PC-9 (cell line): Measurements from ENCODE around the gene AMOTL2. TPM values are rescaled to one million over a fixed set of nuclear protein-coding genes. Genes with fewer than 3 reads are reported as not detected.

Source experiments
- BruUV-seq: library from RNA; stranded (reverse); fragments of 400-500 nt; replicated peaks from 2 replicates; lab custom pipeline; 2021; lab: Mats Ljungman, UMichigan
- CTCF ChIA-PET: fragments of 300-600 bp; sonication (Branson Sonifier 250); formaldehyde crosslinking; loops from one replicate; lab custom pipeline; 2022; ENCODE audit warnings: antibody characterized with exemption; lab: Charles Lee
- POLR2A ChIA-PET: fragments of 300-600 bp; sonication (Branson Sonifier 250); formaldehyde crosslinking; loops from one replicate; lab custom pipeline; 2022; ENCODE audit warnings: antibody characterized with exemption; ENCODE audit not compliant: unreplicated experiment; lab: Charles Lee
- DNase-seq, 2 experiments: peaks; one replicate each; pipeline versions ENCODE4 v3.0.0 to v3.0.0-alpha.2; 2015 to 2022; ENCODE audit warnings: mixed read lengths in 1 of 2
- H2AFZ ChIP-seq: fragments of 200-600 bp; sonication (generic); 2 replicates; pipeline ENCODE4 v1.8.1; 2017; ENCODE audit warnings: antibody characterized with exemption
- H3F3A ChIP-seq: fragments of 200-600 bp; sonication (generic); 2 replicates; pipeline ENCODE4 v1.8.1; 2017; ENCODE audit warnings: antibody characterized with exemption, mild to moderate bottlenecking, low read depth; ENCODE audit not compliant: insufficient read depth
- H3K27ac ChIP-seq: fragments of 200-600 bp; sonication (generic); 2 replicates; pipeline ENCODE4 v1.6.1; 2016; ENCODE audit warnings: mixed run types
- H3K27me3 ChIP-seq: fragments of 200-600 bp; sonication (generic); 2 replicates; pipeline ENCODE4 v1.6.1; 2016; ENCODE audit warnings: low read depth, mixed run types; ENCODE audit not compliant: insufficient read depth
- H3K36me3 ChIP-seq: fragments of 200-600 bp; sonication (generic); 2 replicates; pipeline ENCODE4 v1.6.1; 2016; ENCODE audit warnings: low read depth, mixed run types
- H3K4me1 ChIP-seq: fragments of 200-600 bp; sonication (generic); replicated peaks from 2 replicates; pipeline ENCODE4 v1.6.1; 2016; ENCODE audit warnings: mixed run types; ENCODE audit not compliant: insufficient read depth
- H3K4me2 ChIP-seq: fragments of 200-600 bp; sonication (generic); 2 replicates; pipeline ENCODE4 v1.6.1; 2017; ENCODE audit warnings: mixed run types
- H3K4me3 ChIP-seq: fragments of 200-600 bp; sonication (generic); 2 replicates; pipeline ENCODE4 v1.6.1; 2016; ENCODE audit warnings: mixed run types
- H3K79me2 ChIP-seq: fragments of 200-600 bp; sonication (generic); 2 replicates; pipeline ENCODE4 v1.6.1; 2017; ENCODE audit warnings: low read depth, mixed run types
- H3K9me2 ChIP-seq: fragments of 200-600 bp; sonication (generic); 2 replicates; pipeline ENCODE4 v1.8.1; 2017; ENCODE audit warnings: mild to moderate bottlenecking; ENCODE audit not compliant: insufficient read depth
- H3K9me3 ChIP-seq: fragments of 200-600 bp; sonication (generic); 2 replicates; pipeline ENCODE4 v1.8.1; 2016; ENCODE audit warnings: low read depth; ENCODE audit not compliant: insufficient read depth
- H4K20me1 ChIP-seq: fragments of 200-600 bp; sonication (generic); 2 replicates; pipeline ENCODE4 v1.8.1; 2017; ENCODE audit not compliant: insufficient read depth
- CTCF ChIP-seq: fragments of 200-600 bp; sonication (generic); conservative IDR thresholded peaks from 2 replicates; pipeline ENCODE4 v1.6.1; 2017; ENCODE audit warnings: mixed run types, antibody characterized with exemption, mild to moderate bottlenecking, moderate library complexity
- EZH2 ChIP-seq: fragments of 200-600 bp; sonication (generic); IDR thresholded peaks from 2 replicates; pipeline ENCODE4 v1.8.0; 2017; ENCODE audit warnings: antibody characterized with exemption, low read depth
- intact Hi-C: fragments of 100-400 bp; cut with micrococcal nuclease; formaldehyde crosslinking; loops from one replicate; pipeline ENCODE4 v1.10.0; 2022; ENCODE audit not compliant: unreplicated experiment
- total RNA-seq: library from RNA; stranded (reverse); gene quantifications from 2 replicates; pipeline ENCODE4 v1.2.3, GENCODE V29; 2021

AMOTL2 gene
- total RNA-seq, 1 experiment from 2014 or later: 147 TPM

GRCh38 chr3:134339913-134340312, 34.3 kb downstream of the AMOTL2 start:
- Histone ChIP-seq H3K27ac (no peak overlapping the region), H3K4me2 (no peak overlapping the region)
- POLR2A ChIA-PET: no interaction called here

DNA sequence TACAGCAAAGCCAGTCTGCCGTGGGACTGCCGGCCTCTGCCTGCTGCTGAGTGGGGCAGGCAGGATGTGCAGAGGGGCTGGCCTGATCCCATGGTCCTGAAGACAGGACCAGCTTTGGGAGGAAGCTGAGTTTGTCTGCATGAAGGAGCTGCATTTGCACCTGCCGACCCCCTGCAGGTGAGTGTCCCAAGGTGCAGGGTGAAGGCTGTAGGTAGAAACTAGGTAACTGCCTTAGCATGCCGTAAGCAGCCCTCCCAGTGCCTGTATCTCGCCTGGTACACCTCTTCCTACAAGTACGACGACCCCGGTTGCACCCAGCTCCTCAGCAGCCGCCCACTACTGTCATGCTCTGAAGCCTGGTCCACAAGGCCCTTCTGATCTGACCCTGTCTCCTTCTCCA, 34.9 kb downstream of the AMOTL2 start:
- H3K9me2 ChIP-seq: no peaks in the 10 kb centered on the region
- no peaks in the 10 kb centered on the region for H3K27me3 ChIP-seq
- ChIA-PET CTCF (interaction anchor here (1.0 kb wide), 1 partner anchor 43 kb away, joined by 3 read pairs; no protein-coding TSS in a partner anchor), POLR2A (no interaction called here)
- H3K36me3 ChIP-seq: no peaks in the 10 kb centered on the region
- no TSS peak for BruUV-seq
- no peak overlapping the region for H2AFZ ChIP-seq
- intact Hi-C loops: no loop called here
- H3K4me2 ChIP-seq: no peak overlapping the region
- H3K27ac ChIP-seq: no peak overlapping the region
- no peaks in the 10 kb centered on the region for H4K20me1 ChIP-seq
- H3K79me2 ChIP-seq: no peaks in the 10 kb centered on the region
- no peak overlapping the region for H3K4me3 ChIP-seq
- no peak for TF ChIP-seq EZH2
- no peak for TF ChIP-seq CTCF
- H3K4me1 ChIP-seq: peaks cover 45% of the 10 kb centered on the region
- no peaks in the 10 kb centered on the region for H3K9me3 ChIP-seq
- peaks cover 19% of the 10 kb centered on the region for H3F3A ChIP-seq
- DNase-seq: peak in 1 of 2 experiments; percentile 12

More at GRCh38 chr3:134339913-134340312, 34.3 kb downstream of the AMOTL2 start:
- BruUV-seq: no TSS peak
- CTCF ChIA-PET: no interaction called here
- no peak overlapping the region for H3K4me3 ChIP-seq
- H3K9me2 ChIP-seq: no peaks in the 10 kb centered on the region
- intact Hi-C loops: no loop called here
- H2AFZ ChIP-seq: no peak overlapping the region
- peaks cover 13% of the 10 kb centered on the region; the same call in 1 of the 2 replicates for H3F3A ChIP-seq
- TF ChIP-seq CTCF (no peak), EZH2 (no peak)
- no peaks in the 10 kb centered on the region for H3K9me3 ChIP-seq
- no peak for DNase-seq
- H3K79me2 ChIP-seq: no peaks in the 10 kb centered on the region
- H3K27me3 ChIP-seq: no peaks in the 10 kb centered on the region
- H4K20me1 ChIP-seq: no peaks in the 10 kb centered on the region
- peaks cover 40% of the 10 kb centered on the region for H3K4me1 ChIP-seq
- no peaks in the 10 kb centered on the region for H3K36me3 ChIP-seq

- no peak overlapping the region for H3K4me2 ChIP-seq
- peak in 1 of 2 experiments; percentile 10 for DNase-seq
- no peak overlapping the region for H2AFZ ChIP-seq
- no peaks in the 10 kb centered on the region for H3K27me3 ChIP-seq
- no peaks in the 10 kb centered on the region for H4K20me1 ChIP-seq
- H3K9me2 ChIP-seq: no peaks in the 10 kb centered on the region
- TF ChIP-seq EZH2: no peak
- no peak for TF ChIP-seq CTCF
- ChIA-PET CTCF (interaction anchor here (1.0 kb wide), 1 partner anchor 43 kb away, joined by 3 read pairs; no protein-coding TSS in a partner anchor), POLR2A (interaction anchor here (0.6 to 0.8 kb wide), 2 partner anchors 11 to 21 kb away, joined by 3 read pairs; no protein-coding TSS in a partner anchor)
- H3K4me1 ChIP-seq: peaks cover 45% of the 10 kb centered on the region
- no TSS peak for BruUV-seq
- 0 out of 2 replicates have a peak, but pooled peaks cover 2% of the 10 kb centered on the region for H3K79me2 ChIP-seq
- no peak overlapping the region for H3K4me3 ChIP-seq
- H3K36me3 ChIP-seq: no peaks in the 10 kb centered on the region
- intact Hi-C loops: no loop called here
- no peak overlapping the region for H3K27ac ChIP-seq
- peaks cover 25% of the 10 kb centered on the region for H3F3A ChIP-seq
- no peaks in the 10 kb centered on the region for H3K9me3 ChIP-seq
Observed at GRCh38 chr3:134338516-134339261, 35.6 kb downstream of the AMOTL2 start.
